Measurements from ENCODE around the gene SPIC. TPM values are rescaled to one million over a fixed set of nuclear protein-coding genes. Genes with fewer than 3 reads are reported as not detected.

The SPIC gene
- total and polyA plus RNA-seq, 2 of the 13 experiments (the other 11 are each of a cell fraction or from before 2014, with no cell fraction given), result not detected

- Histone ChIP-seq H2AFZ (ENCODE audit: low read length) (no peak overlapping the region), H3K9ac (ENCODE audit: insufficient read depth, low read depth, low read length) (no peak overlapping the region), H3K4me2 (ENCODE audit: low read depth, low read length) (no peak overlapping the region), H4K20me1 (ENCODE audit: insufficient read depth, low read length) (no peaks in the 10 kb centered on the region), H3K36me3 (replicated peaks in 1 of 2; ENCODE audit: control insufficient read depth in 1 of 2, insufficient read depth in 2 of 2, low read length in 2 of 2) (no peaks in the 10 kb centered on the region), H3K27ac (ENCODE audit: extremely low read length, insufficient read depth, low read length) (no peak overlapping the region), H3K9me3 (ENCODE audit: low read length) (no peaks in the 10 kb centered on the region), H3K79me2 (ENCODE audit: insufficient read depth, low read length) (no peaks in the 10 kb centered on the region), H3K27me3 (ENCODE audit: control insufficient read depth in 1 of 2, insufficient read depth in 2 of 2, low read length in 2 of 2) (peaks cover 0 to 19% of the 10 kb centered on the region in 2 experiments; a peak in 2 of 5 replicates), H3K4me1 (ENCODE audit: insufficient read depth, low read length) (no peaks in the 10 kb centered on the region), H3K4me3 (replicated peaks in 1 of 3; ENCODE audit: insufficient read depth in 1 of 3, low read depth in 2 of 3, low read length in 3 of 3) (no peak overlapping the region)
- WGBS (ENCODE audit: low lambda C conversion rate), result 0% methylated on average over 4 of the region's 4 CpGs
- ChIA-PET CTCF (ENCODE audit: low intra/inter-chr PET ratio, low total read pairs) (no interaction called here), POLR2A (no interaction called here)
- FAIRE-seq, result no peak
- BruUV-seq (replicated peaks), result no TSS peak
- no peak for ATAC-seq
- intact Hi-C loops (cut with micrococcal nuclease; ENCODE audit: unreplicated experiment), result no loop called here
- in situ Hi-C loops (cut with HindIII; ENCODE audit: extremely low pct_ligation_motif_present, low pct_unique_long_range_greater_than_20kb), result no loop called here
- no peak for DNase-seq (ENCODE audit: low spot score)
- no peak for TF ChIP-seq TCF7L2 (IDR thresholded peaks at IDR 0.05; ENCODE audit: low read depth, low read length)
- no peak for TF ChIP-seq ZFP41 (CRISPR knock-in tag; IDR thresholded peaks at IDR 0.05; ENCODE audit: borderline replicate concordance)
- TF ChIP-seq POGZ (CRISPR knock-in tag; IDR thresholded peaks at IDR 0.05), result no peak
- no peak for TF ChIP-seq SUZ12 (IDR thresholded peaks at IDR 0.05; ENCODE audit: low read depth, low read length)
- no peak for TF ChIP-seq RORA (CRISPR knock-in tag; IDR thresholded peaks at IDR 0.05)
- TF ChIP-seq GLMP (CRISPR knock-in tag; IDR thresholded peaks at IDR 0.05; ENCODE audit: borderline replicate concordance), result no peak
- no peak for TF ChIP-seq KDM1A (CRISPR knock-in tag; IDR thresholded peaks at IDR 0.05)
- TF ChIP-seq ZNF34 (CRISPR knock-in tag; IDR thresholded peaks at IDR 0.05; ENCODE audit: borderline replicate concordance), result no peak
- TF ChIP-seq ZNF260 (CRISPR knock-in tag; IDR thresholded peaks at IDR 0.05; ENCODE audit: borderline replicate concordance, low read depth), result no peak
- TF ChIP-seq DR1 (CRISPR knock-in tag; IDR thresholded peaks at IDR 0.05), result no peak
- TF ChIP-seq ZBTB25 (CRISPR knock-in tag; IDR thresholded peaks at IDR 0.05), result no peak
- TF ChIP-seq IRF2 (CRISPR knock-in tag; IDR thresholded peaks at IDR 0.05), result no peak
- TF ChIP-seq RBFOX2 (IDR thresholded peaks at IDR 0.05; ENCODE audit: low read depth, low read length), result no peak
- no peak for TF ChIP-seq ZNF24 (IDR thresholded peaks at IDR 0.05)
- TF ChIP-seq HCFC1 (IDR thresholded peaks at IDR 0.05; ENCODE audit: low read depth, low read length), result no peak
- TF ChIP-seq ZNF790 (CRISPR knock-in tag; IDR thresholded peaks at IDR 0.05; ENCODE audit: borderline replicate concordance), result no peak
- no peak for TF ChIP-seq TRIM24 (CRISPR knock-in tag; IDR thresholded peaks at IDR 0.05)
Measured at GRCh38 chr12:101474248-101474647, 888 bp upstream of the SPIC start.

All from HepG2 (cell line).